A549 (cell line): ENCODE results near the gene METTL25B. TPM values are rescaled to one million over a fixed set of nuclear protein-coding genes. Genes with fewer than 3 reads are reported as not detected.

Experiments used
- ATAC-seq, 2 experiments: fragments of 200-7000 bp in 1 of 2; fragments of >200 bp in 1 of 2; cut with Nextera tagmentation in 1 of 2; cut with Tn5 transposase in 1 of 2; 3 replicates each; pipeline versions ENCODE4 v1.8.0 to v1.9.1; 2018 to 2020; ENCODE audit warnings: mild to moderate bottlenecking in 1 of 2, moderate library complexity in 1 of 2
- CTCF ChIA-PET: fragments of 300-600 bp; sonication (Branson Sonifier 250); formaldehyde crosslinking; extraction: SDS; loops from one replicate; lab custom pipeline; 2021; ENCODE audit warnings: antibody characterized with exemption, inconsistent platforms; lab: Yijun Ruan, JAX
- POLR2A ChIA-PET: fragments of 350-600 bp; formaldehyde crosslinking; extraction: SDS; loops from one replicate; lab custom pipeline; 2021; ENCODE audit warnings: antibody characterized with exemption, inconsistent platforms; lab: Yijun Ruan, JAX
- DNase-seq, 2 experiments: peaks; one replicate each; pipeline versions ENCODE4 v3.0.0 to v3.0.0-alpha.2; 2011 to 2016; ENCODE audit warnings: low read depth in 1 of 2, low spot score in 1 of 2
- FAIRE-seq: peaks from 2 replicates; lab custom pipeline; 2011; peaks lifted over from hg19 to GRCh38; lab: Jason Lieb, UNC
- H3K27ac ChIP-seq, 2 experiments: fragments of >200 bp; sonication (Bioruptor Twin); formaldehyde crosslinking; 3 replicates each; pipeline ENCODE4 v1.5.1; 2016 to 2017
- H3K4me1 ChIP-seq: fragments of >200 bp; sonication (Bioruptor Twin); formaldehyde crosslinking; 3 replicates; pipeline ENCODE4 v1.6.1; 2016
- H3K4me2 ChIP-seq: fragments of >200 bp; sonication (Bioruptor Twin); formaldehyde crosslinking; 3 replicates; pipeline ENCODE4 v1.6.1; 2016
- H3K4me3 ChIP-seq: fragments of >200 bp; sonication (Bioruptor Twin); formaldehyde crosslinking; 3 replicates; pipeline ENCODE4 v1.5.1; 2016
- H3K9me3 ChIP-seq: fragments of >200 bp; sonication (Bioruptor Twin); formaldehyde crosslinking; 3 replicates; pipeline ENCODE4 v1.6.1; 2016
- ATOH8 ChIP-seq: fragments of 250-450 bp; sonication (Bioruptor Pico); IDR thresholded peaks from 2 replicates; pipeline ENCODE4 v1.5.0; 2020; ENCODE audit warnings: low read depth, mild to moderate bottlenecking, moderate library complexity
- BCL3 ChIP-seq: fragments of >200 bp; sonication (Bioruptor Twin); formaldehyde crosslinking; IDR thresholded peaks from 3 replicates; pipeline ENCODE4 v1.6.1; 2016
- CBX2 ChIP-seq: fragments of 200-600 bp; sonication (generic); IDR thresholded peaks from 2 replicates; pipeline ENCODE4 v1.6.1; 2016; ENCODE audit warnings: low read depth, mild to moderate bottlenecking, borderline replicate concordance
- CHD2 ChIP-seq: fragments of 150-350 bp; IDR thresholded peaks from 2 replicates; pipeline ENCODE4 v1.6.1; 2014; ENCODE audit warnings: low read length; ENCODE audit not compliant: partially characterized antibody
- E2F6 ChIP-seq: IDR thresholded peaks from 2 replicates; pipeline ENCODE4 v1.6.1; 2012; ENCODE audit warnings: low read depth, borderline replicate concordance
- EP300 ChIP-seq, 2 experiments: fragments of >200 bp; sonication (Bioruptor Twin); formaldehyde crosslinking; IDR thresholded peaks; 2 replicates in 1 of 2; 3 replicates in 1 of 2; pipeline ENCODE4 v1.6.1; 2016 to 2017
- ESRRA ChIP-seq: fragments of 150-350 bp; IDR thresholded peaks from 2 replicates; pipeline ENCODE4 v1.6.1; 2014; ENCODE audit warnings: mild to moderate bottlenecking, low read length, borderline replicate concordance
- FOSB ChIP-seq: fragments of 250-450 bp; sonication (Bioruptor Pico); IDR thresholded peaks from 2 replicates; pipeline ENCODE4 v1.5.0; 2020; ENCODE audit warnings: mild to moderate bottlenecking, moderate library complexity
- HOXA7 ChIP-seq: fragments of 250-450 bp; sonication (Bioruptor Pico); IDR thresholded peaks from 2 replicates; pipeline ENCODE4 v1.5.0; 2020; ENCODE audit warnings: mild to moderate bottlenecking, moderate library complexity
- HOXB5 ChIP-seq: fragments of 250-450 bp; sonication (Bioruptor Pico); IDR thresholded peaks from 2 replicates; pipeline ENCODE4 v1.5.0; 2020; ENCODE audit warnings: mild to moderate bottlenecking, moderate library complexity
- JUN ChIP-seq, 2 experiments: fragments of >200 bp; sonication (Bioruptor Twin); formaldehyde crosslinking; IDR thresholded peaks; 2 replicates in 1 of 2; 3 replicates in 1 of 2; pipeline ENCODE4 v1.6.1; 2016 to 2017
- MAFK ChIP-seq: fragments of 450-650 bp; IDR thresholded peaks from 2 replicates; pipeline ENCODE4 v1.6.1; 2014; ENCODE audit not compliant: partially characterized antibody
- MAX ChIP-seq: IDR thresholded peaks from 2 replicates; pipeline ENCODE4 v1.6.1; 2012
- MAZ ChIP-seq: fragments of 150-350 bp; IDR thresholded peaks from 2 replicates; pipeline ENCODE4 v1.6.1; 2014; ENCODE audit warnings: antibody characterized with exemption, low read depth, low read length, borderline replicate concordance
- NPAS2 ChIP-seq: fragments of 250-450 bp; sonication (Bioruptor Pico); IDR thresholded peaks from 2 replicates; pipeline ENCODE4 v1.8.0; 2022; ENCODE audit warnings: mild to moderate bottlenecking, moderate library complexity, borderline replicate concordance
- RARB ChIP-seq: fragments of 250-450 bp; sonication (Bioruptor Pico); IDR thresholded peaks from 2 replicates; pipeline ENCODE4 v1.8.0; 2021; ENCODE audit warnings: mild to moderate bottlenecking, moderate library complexity
- SMC3 ChIP-seq: fragments of >200 bp; sonication (Bioruptor Twin); formaldehyde crosslinking; IDR thresholded peaks from 3 replicates; pipeline ENCODE4 v1.6.1; 2018; ENCODE audit warnings: inconsistent platforms
- ZC3H11A ChIP-seq: fragments of 450-650 bp; IDR thresholded peaks from 2 replicates; pipeline ENCODE4 v1.6.1; 2014; ENCODE audit warnings: antibody characterized with exemption, mild to moderate bottlenecking
- ZFP36 ChIP-seq: fragments of 450-650 bp; IDR thresholded peaks from 2 replicates; pipeline ENCODE4 v1.6.1; 2014; ENCODE audit warnings: borderline replicate concordance; ENCODE audit not compliant: partially characterized antibody
- ZSCAN20 ChIP-seq: fragments of 250-450 bp; sonication (Bioruptor Pico); IDR thresholded peaks from 2 replicates; pipeline ENCODE4 v1.8.0; 2022; ENCODE audit warnings: mild to moderate bottlenecking, moderate library complexity
- WGBS: methylation state at CpG from one replicate; pipeline ENCODE4 v1.1.6; 2017; ENCODE audit errors: missing lambda C conversion rate; 5-methylcytosine and 5-hydroxymethylcytosine counted together
- polyA plus RNA-seq, 4 experiments: library from polyadenylated mRNA; depleted of rRNA in 3 of 4; stranded (reverse); fragments of >200 nt; fragmentation: RNase III in 1 of 4; extraction: RNeasy Plus Mini Kit Qiagen cat#74134 plus additional on column Dnase treatment in 1 of 4; gene quantifications; 2 replicates in 3 of 4; 3 replicates in 1 of 4; pipeline ENCODE4 v1.2.3, GENCODE V29; 2011 to 2017

Gene METTL25B
- polyA plus RNA-seq, 2 of the 4 experiments (the other 2 are of a cell fraction) = 16.7 to 18.5 TPM

GRCh38 chr1:156733989-156734584, 5.8 kb downstream of the METTL25B start:
- H3K9me3 ChIP-seq = no peaks in the 10 kb centered on the region
- no peak for ATAC-seq
- POLR2A ChIA-PET = no interaction called here
- H3K4me2 ChIP-seq = no peak overlapping the region
- FAIRE-seq = no peak
- H3K4me3 ChIP-seq = no peak overlapping the region
- peaks cover 10% of the 10 kb centered on the region; the same call in 2 of the 3 replicates for H3K4me1 ChIP-seq
- H3K27ac ChIP-seq = no peak overlapping the region
- 93% methylated on average over 20 of the region's 20 CpGs for WGBS
- no peak for DNase-seq
- CTCF ChIA-PET = interaction anchor here (0.6 to 42.3 kb wide), 6 partner anchors 8 to 186 kb away, joined by 3 to 2258 read pairs (median 4); partner anchors contain the start of genes CRABP2, NES and NTRK1
- TF ChIP-seq MAX (no peak), ATOH8 (CRISPR knock-in tag) (no peak), E2F6 (no peak), BCL3 (no peak), MAZ (no peak), NPAS2 (CRISPR knock-in tag) (no peak), ZC3H11A (no peak)

GRCh38 chr1:156738407-156738806, 10.1 kb downstream of the METTL25B start:
- H3K27ac ChIP-seq = no peak overlapping the region
- TF ChIP-seq CBX2 (no peak), SMC3 (no peak), JUN (IDR thresholded peaks at IDR 0.05) (no peak), CHD2 (no peak), RARB (no peak), ATOH8 (CRISPR knock-in tag) (no peak), HOXB5 (no peak), HOXA7 (CRISPR knock-in tag) (no peak), EP300 (IDR thresholded peaks at IDR 0.05) (no peak), MAZ (no peak), ZFP36 (no peak), ZSCAN20 (CRISPR knock-in tag) (no peak), ESRRA (no peak), MAFK (no peak), FOSB (CRISPR knock-in tag) (no peak)
- TF ChIP-seq, all 56 proteins: peak for 0
- no peak for DNase-seq
- Histone ChIP-seq H3K9me3 (no peaks in the 10 kb centered on the region), H3K4me3 (no peak overlapping the region), H3K4me1 (peaks cover 17% of the 10 kb centered on the region), H3K4me2 (no peak overlapping the region)
- no peak for FAIRE-seq
- no peak for ATAC-seq
- POLR2A ChIA-PET = interaction anchor here (1.4 kb wide), 1 partner anchor 10 kb away, joined by 8 read pairs; the partner anchor contains the start of genes ISG20L2 and METTL25B
- 96% methylated on average over 10 of the region's 10 CpGs for WGBS
- CTCF ChIA-PET = interaction anchor here (0.7 to 10.5 kb wide), 4 partner anchors 9 to 49 kb away, joined by 3 to 130 read pairs (median 4); partner anchors contain the start of genes ISG20L2 and METTL25B
